Stimulated activated naive CD4-positive, alpha-beta T cell treated with Interleukin-2 at 50 U/mL for 16 hours (primary cell): ENCODE measurements around the gene CCNJL.
"Not testable (repeated sequence)": the region's sequence is repeated elsewhere in the genome, so short reads cannot be mapped to it uniquely, and the experiment has no call there.

Source experiments
- DNase-seq: peaks from one replicate; lab custom pipeline; 2025; lab: John Stamatoyannopoulos, UW

CCNJL gene

DNA sequence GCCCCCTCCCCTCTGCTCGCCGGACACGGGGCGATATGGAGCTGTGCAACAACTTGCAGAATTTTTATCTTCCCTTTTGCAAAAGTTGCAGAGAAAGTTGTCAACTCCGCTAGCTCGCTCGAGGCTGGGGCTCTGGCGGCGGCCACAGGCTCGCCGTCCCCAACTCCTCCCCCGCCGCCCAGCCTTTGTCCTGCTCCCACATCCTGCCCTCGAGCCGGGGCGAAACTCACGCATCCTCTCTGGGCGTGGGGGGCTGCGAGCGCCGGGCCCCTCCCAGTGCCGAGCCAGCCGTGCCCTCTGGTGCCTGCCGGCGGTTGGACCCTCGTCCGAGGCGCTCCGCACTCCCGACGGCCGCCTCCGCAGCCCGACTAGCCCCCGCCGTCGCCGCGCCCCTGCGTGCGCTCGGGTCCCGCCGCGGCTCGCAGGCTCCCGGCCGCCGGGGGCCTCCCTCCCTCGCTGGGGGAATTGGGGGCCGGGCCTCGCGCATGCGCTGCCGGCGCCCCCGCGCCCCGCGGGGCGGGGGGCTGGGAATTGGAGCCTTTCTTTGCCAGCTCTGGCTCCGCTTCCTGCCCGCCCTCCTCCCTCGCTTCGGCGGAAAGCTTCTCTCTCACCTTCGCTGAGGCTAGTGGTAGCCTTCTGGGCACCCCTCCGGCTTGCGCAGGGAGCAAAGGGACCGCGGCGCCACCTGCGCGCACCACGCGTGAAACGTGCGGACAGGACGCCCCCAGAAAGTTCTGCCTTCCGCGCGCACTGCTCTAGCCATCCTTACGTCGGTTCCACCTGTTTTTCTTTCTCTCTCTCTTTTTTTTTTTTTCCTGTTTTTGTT, at the start of gene CCNJL:
Gene CCNJL, minus strand, starts transcription at position 431 of the 826 bp plus-strand sequence. CDS start 641 bp downstream, outside the sequence.
- DNase-seq: no peak

DNA sequence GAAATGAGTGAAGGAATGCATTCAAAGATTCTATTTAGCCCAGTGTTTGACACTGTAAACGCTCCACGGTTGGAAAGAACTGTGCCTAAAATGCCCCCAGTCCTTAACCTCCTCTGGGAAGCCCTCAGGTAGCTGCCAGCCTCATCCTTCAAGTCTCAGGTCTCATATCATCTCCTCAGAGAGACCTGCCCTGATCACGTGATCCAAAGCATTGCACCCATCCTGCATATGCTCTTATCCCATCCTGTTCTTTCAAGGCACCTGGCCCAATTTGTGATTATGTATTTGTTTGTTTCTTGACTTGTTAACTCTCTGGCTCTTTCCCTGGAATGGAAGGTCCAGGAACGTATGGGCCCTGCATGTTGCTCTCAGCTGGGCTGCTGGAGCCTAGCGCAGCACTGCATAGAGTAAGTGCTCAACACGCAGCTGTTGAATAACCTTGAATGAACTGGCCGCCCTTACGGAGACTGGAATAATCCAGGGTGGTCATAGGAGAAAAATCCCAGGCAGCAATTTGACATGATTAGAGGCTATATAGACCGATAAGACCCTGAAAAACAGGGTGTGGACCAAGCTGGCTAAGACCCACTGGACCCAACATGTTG, 49.4 kb upstream of the CCNJL start:
- no peak for DNase-seq

- no peak for DNase-seq
Observed at GRCh38 chr5:160360310-160360709, 47.9 kb upstream of the CCNJL start.

GRCh38 chr5:160359816-160360215, 47.5 kb upstream of the CCNJL start:
- no peak for DNase-seq

- DNase-seq: no peak
Observed at GRCh38 chr5:160359242-160359641, 46.9 kb upstream of the CCNJL start.

GRCh38 chr5:160357861-160358411, 45.6 kb upstream of the CCNJL start:
- DNase-seq: no peak

DNA sequence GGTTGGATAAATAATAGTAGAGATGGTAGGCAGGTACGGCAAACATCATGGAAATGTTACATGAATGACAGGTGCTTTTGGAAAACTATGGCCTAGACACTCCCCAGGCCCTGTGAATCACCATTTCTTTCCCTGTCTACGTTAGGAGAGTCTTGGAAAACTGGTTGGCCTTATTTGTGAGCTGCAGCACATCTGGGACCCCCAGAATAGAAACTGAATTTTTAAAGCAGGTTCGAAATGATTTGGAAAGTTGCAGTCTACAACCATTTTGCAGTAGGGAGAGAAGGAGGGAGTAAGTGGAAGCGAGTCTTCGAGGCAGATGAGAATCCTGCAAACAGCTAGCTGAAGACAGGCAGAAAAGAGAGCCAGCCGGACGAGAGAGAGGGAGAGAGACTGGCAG, 45.0 kb upstream of the CCNJL start:
- no peak for DNase-seq

GRCh38 chr5:160356550-160357347, 44.4 kb upstream of the CCNJL start:
- DNase-seq: no peak

DNA sequence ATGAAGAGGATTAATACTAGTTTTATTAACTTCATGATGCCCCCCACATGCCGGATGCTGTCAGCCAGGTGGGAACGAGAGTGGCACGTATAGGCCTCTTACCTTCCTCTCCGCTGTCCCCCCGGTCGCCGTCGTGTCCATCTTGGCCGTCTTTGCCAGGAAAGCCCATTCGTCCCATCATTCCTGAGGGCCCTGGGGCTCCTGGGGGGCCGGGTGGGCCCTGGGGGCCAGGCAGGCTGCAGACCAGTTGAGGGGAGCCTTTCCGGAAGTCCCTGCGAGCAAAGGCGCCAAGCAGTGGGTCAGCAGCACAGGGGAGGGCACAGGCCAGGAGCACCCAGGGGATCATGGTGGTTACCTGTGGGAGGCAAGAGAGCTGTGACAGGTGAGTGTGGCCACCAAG, 42.3 kb upstream of the CCNJL start:
- DNase-seq: no peak

- DNase-seq: no peak
Observed at GRCh38 chr5:160353379-160353778, 41.0 kb upstream of the CCNJL start.

GRCh38 chr5:160352308-160352707, 39.9 kb upstream of the CCNJL start:
- DNase-seq: no peak

DNA sequence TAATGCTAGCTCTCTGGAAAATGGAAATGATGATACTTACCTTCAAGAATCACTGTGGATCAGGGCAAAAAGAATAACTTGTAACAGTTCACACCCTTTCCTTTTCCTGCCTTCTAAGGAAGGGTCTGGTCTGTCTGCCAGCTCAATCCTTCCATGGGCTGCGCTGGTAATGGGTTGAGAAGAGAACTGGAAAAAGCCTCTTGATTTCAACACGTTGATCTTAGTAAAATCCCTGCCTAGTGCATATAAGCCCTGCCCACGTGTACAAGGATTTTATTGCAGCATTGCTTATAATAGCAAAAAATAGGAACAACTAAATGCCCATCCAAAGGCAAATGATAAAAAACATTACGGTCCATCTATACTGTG, 37.6 kb upstream of the CCNJL start:
- DNase-seq: no peak

DNA sequence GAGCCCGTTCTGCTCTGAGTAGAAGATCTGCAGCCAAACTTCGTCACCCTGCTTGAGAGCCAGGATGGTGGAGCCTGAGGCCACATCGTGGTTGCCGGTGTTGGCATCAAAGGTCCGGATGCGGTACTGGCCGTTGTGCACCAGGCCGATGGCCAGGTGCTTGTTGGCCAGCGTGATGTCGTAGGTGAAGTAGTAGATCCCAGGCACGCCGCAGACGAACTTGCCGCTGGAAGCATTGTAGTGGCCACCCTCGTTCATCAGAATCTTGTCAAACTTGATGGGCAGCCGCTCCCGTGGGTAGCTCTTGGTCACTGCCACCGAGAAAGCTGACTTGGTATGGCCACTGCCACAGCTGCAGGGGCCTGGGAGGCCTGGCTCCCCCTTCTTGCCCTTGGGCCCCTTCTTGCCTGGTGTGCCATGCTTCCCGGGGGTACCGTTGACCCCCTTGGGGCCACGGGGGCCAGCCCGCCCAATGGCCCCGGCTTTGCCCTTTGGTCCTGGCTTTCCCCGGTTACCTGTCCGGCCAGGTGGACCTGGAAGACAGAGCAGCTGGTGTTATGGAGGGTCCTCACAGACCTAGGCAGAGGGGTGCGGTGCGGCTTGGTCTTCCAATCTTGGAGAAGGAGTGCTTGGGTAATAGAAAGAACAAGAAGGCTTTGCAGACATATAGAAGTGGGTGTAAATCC, 37.0 kb upstream of the CCNJL start:
- no peak for DNase-seq

DNA sequence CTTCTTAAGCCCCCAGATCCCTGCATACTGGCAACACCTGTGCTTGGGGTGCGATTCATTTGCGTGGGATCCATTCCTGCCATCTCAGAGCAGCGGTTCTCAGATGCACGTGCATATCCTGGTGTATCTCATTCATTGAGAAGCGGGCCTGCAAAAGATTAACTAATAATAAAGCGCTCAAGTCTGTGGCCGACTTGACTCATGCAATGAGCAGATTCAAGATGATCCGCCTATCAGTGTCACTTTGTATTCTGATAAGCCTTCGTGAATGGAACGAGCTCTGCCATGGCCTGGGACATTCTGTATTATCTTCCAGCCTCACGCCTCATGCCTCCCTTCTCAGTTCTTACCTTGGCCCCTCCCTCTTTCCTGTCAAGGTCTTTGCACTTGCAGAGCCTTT, 35.7 kb upstream of the CCNJL start:
- DNase-seq: no peak

GRCh38 chr5:160347448-160347847, 35.1 kb upstream of the CCNJL start:
- DNase-seq: no peak

DNA sequence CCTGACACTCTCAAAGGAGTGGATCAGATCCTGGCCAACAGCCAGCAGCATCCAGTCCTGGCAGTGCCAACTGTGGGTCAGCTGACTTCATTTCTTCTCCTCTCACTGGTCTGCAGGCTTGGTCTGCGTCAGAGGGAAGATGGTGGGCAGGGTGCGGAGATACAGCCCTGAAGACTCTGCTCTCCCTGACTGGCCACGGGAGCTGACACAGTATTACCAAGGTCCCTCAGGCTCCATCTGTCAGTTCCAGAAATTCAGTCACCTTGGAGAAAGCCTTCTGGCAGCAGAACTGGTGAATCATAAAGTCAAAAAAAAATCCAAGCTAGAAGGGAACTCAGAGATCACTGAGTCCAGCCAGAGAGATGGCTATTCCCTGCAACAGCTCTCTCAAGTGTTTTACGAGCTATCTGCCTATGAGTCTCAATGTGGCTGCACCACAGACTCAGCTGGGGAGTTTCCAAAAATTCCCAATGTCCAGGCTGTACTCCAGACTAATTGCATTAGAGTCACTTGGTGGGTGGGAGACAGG, 30.1 kb upstream of the CCNJL start:
- no peak for DNase-seq

GRCh38 chr5:160341309-160341870, 29.0 kb upstream of the CCNJL start:
- no peak for DNase-seq

DNA sequence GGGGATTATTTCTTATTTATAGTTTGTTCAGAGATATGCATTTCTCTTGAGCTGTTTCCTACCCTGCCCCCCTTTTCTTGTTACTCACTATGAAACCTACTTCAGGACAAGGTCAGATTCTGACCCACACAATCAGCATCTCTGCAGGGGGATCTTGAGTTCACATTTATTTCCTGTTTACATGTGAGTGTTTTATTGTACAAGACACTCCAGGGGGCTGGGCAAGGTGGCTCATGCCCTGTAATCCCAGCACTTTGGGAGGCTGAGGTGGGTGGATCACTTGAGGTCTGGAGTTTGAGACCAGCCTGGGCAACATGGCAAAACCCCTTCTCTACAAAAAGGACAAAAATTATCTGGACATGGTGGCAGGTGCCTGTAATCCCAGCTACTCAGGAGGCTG, 28.1 kb upstream of the CCNJL start:
- not testable (repeated sequence) for DNase-seq

DNA sequence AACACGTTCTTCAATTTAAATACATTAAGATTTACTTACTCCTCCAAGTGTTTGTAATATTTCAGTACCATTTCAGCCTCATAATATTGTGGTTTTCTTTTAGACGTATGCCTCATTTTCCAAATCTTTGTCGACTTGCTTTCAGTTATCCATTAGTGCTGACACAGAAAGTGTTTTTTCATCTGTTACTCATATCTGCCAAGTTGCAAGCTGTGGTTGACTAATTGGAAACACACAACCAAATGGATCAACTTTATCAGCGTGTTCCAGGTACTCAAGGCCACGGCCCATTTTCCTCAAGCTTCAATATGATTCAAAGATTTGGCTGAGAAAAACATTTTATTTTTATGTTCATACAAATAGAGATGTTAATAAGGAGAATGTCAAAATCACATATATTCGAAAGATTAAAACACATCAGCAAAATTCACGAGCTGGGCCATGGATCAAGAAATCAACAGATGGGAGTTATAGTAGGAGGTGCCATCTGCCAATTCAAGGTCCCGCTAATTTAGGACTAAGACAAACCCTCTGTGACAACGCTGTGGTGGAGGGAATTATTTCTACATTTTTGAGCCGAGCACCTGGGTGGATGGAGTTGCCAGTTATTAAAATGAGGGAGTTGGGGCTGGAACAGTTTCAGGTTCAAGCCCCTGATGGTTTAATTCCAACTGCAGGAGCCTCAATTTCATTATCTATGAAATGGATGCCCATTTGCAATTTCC, 27.2 kb upstream of the CCNJL start:
- no peak for DNase-seq

GRCh38 chr5:160334716-160335115, 22.4 kb upstream of the CCNJL start:
- not testable (repeated sequence) for DNase-seq

DNA sequence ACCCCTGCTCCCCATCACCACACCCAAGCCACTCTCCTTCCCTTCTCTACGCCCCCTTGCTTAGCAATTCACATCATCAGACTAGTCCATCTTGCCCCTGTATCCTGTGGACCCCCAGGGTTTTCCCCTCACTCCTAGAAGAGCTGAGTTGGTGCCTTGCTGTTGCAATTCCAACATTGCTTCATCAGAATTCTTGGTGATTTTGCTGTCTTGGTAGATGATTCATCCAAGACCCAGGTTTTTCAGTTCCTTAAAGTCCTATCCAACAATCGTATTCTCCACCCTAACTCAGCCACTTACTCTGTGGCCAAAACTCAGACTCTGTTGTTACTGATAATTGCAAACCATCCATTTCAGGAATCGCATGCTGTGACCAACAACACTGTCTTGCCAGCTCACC, 21.4 kb upstream of the CCNJL start:
- no peak for DNase-seq
